Testis (tissue), 2 donors: ENCODE results near the gene ZNF8.

Experiments used
- CTCF ChIP-seq, 3 experiments: fragments of 450-650 bp in 2 of 3; fragments of 200-600 bp in 1 of 3; sonication (generic) in 1 of 3; IDR thresholded peaks; one replicate each; pipeline ENCODE4 v1.5.1; 2016 to 2019; ENCODE audit warnings: antibody characterized with exemption in 3 of 3, mild to moderate bottlenecking in 2 of 3, moderate library complexity in 1 of 3
- POLR2A ChIP-seq: fragments of 450-650 bp; IDR thresholded peaks from one replicate; pipeline ENCODE4 v1.6.1; 2017; ENCODE audit warnings: antibody characterized with exemption, mild to moderate bottlenecking, moderate library complexity

DNA sequence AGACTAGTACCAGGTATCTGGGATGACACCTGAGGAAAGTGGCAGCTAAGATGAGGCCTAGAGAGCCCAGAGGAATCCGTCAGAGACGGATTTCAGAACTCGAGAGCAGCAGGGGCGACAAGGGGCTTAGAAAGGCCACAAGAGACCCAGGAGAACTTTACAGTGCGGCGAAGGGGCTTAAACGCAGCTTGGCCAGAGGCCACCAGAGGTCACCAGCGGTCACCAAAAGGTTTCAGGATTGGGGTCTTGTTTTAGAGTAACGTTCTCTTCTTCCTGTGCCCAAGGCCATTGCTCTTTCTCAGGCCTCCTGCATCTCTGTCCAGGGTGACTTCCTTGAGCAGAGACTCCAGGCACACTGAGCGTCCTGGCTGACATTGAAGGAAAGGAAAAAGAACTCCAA is 50.2 kb downstream of the ZNF8 start:
- no peak for TF ChIP-seq POLR2A
- no peak for TF ChIP-seq CTCF (IDR thresholded peaks at IDR 0.05)
